Measurements from ENCODE around the gene TAF7. TPM values are rescaled to one million over a fixed set of nuclear protein-coding genes. Genes with fewer than 3 reads are reported as not detected.
"Not testable (repeated sequence)": the region's sequence is repeated elsewhere in the genome, so short reads cannot be mapped to it uniquely, and the experiment has no call there.

TAF7 gene
- polyA plus RNA-seq, 1 donor, result 76.5 TPM

DNA sequence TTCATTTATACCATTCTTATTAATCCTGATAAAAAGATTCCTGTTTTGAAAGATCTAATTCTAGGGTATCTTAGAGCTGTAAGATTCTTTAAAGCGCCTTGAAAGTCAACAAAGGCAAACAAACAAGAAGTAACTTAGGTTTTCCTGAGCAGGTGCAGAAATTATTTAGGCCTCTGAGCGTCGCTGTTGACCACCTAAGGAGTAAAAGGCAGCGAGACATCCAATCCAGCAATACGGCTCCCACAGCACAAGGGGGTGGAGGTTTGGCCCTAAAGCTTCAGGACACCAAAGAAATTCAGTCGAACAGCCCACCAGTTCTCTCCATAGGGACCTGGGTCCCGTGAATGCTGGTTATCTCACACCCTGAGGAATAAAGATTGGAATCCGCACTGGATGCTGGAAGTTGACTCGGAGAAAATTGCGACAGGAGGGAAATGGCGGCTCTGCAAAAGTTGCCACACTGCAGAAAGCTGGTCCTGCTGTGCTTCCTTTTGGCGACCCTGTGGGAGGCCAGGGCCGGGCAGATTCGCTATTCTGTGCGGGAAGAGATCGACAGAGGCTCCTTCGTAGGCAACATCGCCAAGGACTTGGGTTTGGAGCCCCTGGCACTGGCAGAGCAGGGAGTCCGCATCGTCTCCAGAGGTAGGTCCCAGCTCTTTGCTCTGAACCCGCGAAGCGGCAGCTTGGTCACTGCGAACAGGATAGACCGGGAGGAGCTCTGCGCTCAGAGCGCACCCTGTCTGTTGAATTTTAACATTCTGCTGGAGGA lies 18.1 kb upstream of the TAF7 start, which contains the start of gene PCDHGA2:
Gene PCDHGA2, plus strand, starts transcription at position 223 of the 769 bp plus-strand sequence.
- DNase-seq, result peak; percentile 19

DNA sequence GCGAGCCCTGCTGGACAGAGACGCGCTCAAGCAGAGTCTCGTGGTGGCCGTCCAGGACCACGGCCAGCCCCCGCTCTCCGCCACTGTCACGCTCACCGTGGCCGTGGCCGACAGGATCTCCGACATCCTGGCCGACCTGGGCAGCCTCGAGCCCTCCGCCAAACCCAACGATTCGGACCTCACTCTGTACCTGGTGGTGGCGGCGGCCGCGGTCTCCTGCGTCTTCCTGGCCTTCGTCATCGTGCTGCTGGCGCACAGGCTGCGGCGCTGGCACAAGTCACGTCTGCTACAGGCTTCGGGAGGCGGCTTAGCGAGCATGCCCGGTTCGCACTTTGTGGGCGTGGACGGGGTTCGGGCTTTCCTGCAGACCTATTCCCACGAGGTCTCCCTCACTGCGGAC lies 12.0 kb upstream of the TAF7 start:
- DNase-seq, result not testable (repeated sequence)

DNA sequence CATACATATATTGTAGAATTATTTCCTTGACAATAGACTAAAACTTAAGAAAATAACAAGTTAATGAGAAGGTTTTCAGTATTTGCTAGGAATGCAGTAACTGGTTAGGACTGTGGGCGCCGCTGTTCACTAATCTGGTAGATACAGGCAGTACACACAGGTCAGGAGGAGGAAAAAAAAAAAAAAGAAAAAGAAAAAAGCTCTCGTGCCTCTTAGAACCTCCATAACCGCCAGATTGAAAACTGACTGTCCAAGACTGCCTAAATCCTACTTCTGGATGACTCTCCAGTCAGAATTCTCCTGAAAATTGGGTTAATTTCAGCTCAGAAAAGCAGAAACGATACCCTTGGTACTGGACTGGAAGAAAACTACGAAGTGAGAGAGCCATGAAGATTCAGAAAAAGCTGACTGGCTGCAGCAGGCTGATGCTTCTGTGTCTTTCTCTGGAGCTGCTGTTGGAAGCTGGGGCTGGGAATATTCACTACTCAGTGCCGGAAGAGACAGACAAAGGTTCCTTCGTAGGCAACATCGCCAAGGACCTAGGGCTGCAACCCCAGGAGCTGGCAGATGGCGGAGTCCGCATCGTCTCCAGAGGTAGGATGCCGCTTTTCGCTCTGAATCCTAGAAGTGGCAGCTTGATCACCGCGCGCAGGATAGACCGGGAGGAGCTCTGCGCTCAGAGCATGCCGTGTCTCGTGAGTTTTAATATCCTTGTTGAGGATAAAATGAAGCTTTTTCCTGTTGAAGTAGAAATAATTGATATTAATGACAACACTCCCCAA lies 9.9 kb upstream of the TAF7 start, which contains the start of gene PCDHGA1:
Gene PCDHGA1, plus strand, starts transcription at position 216 of the 782 bp plus-strand sequence.
- DNase-seq, result no peak

DNA sequence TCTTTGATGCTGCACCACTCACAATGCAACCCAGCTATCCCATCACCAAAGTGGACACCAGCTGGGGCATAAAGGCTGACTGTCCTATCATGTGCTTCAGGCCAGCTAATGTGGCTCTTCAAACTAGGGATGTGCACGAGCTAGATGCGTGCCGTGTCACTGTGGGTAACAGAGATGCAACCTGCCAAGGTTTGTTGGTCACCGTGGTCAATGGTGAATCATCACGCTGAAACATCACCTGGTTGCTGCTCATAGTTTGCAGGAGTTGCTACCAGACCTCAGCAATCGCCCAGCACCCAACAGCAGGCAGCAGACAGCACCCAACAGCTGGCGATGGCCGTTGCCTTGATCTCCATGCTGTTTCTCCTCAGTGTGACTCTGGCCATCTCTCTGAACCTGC lies 7.6 kb upstream of the TAF7 start:
- no peak for DNase-seq

DNA sequence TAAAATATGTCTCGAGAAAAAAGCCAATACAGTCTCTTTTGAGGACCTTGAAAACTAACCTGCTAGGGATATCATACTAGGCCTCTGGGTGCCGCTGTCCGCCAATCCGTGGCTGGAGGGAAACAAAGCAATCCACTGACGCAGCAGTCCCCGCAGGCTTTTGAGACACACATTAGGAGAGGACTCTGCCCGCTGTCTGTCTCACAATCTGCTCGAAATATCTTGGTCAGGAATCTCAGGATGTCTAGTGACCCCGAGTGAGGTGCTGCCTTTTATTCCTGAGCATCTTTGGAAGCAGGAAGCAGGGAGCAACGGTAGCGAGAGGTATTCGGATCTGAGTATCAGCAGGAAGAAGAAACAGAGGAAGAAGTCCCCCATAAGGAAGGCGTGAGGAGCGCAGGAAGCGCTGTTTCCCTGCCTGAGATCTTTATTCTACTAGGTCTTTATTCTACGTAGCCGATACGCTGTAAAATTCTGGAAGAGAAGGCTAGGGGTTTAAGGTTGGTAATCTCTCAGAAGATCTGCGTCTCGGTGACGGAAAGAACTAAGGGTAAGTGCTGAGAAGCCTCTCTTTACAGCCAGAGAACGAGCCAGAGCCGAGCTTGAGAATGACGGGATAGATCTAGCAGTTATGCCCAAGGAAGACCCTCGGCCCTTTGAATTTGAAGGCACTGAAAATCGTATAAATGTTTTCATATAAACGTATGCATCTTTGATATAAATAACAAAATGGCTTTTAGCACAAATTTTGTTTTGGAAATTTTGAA lies 5.7 kb upstream of the TAF7 start:
- DNase-seq, result peak; percentile 17

DNA sequence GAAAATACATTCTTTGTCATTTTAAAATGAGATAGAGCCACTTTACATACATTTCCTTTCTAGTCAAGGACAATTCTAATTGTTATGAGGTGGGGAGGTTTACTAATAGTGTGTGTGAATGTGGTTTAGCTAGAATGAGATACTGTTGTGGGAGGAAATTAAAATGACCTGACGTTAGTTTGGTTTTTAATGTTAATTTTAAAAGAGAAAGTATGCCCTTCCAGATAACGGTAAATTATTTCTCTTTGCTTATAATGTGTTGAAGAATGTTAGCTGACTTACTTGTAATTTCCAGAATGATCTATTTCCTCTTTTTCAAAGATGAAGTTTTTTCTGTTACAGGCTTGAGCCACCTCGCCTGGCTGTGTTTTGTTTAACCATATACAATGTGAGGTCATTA lies 1.7 kb upstream of the TAF7 start:
- no peak for DNase-seq

DNA sequence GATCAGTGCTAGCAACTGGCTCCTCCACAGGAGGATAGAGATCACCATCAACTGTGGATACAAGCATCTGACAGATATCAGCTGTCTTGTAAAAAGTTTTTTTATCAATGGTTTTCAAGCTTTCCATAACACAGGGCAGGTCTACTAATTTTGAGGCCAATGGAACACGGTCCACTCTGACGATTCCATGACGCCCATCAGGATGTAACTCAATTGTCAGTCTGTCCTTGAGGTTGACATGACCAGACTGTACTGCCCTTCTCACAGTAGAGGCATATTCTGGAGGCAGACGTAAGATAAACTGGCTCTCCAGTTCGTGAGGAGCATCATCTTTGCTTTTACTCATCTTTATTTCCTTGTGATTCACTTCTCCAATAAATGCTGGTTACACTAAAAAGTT lies 885 bp downstream of the TAF7 start:
- no peak for DNase-seq

DNA sequence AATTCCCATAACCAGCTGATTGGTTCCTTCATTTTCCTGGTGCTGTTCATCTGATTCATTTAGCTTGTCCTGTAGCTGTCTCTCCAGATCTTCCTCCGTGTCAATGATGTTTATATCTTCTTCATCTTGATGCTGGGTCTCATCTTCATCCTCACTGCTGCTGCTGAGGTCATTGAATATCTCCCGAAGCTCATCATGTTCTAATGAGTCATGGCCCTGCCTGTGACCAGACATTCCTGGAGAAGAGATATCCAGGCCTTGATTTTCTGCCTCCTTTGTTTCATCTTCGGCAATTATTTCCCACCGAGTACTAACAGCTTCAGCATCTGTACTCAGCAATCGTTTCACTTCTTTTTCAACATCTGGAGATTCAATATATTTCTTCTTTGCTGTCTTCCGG lies 1.4 kb downstream of the TAF7 start:
- no peak for DNase-seq

DNA sequence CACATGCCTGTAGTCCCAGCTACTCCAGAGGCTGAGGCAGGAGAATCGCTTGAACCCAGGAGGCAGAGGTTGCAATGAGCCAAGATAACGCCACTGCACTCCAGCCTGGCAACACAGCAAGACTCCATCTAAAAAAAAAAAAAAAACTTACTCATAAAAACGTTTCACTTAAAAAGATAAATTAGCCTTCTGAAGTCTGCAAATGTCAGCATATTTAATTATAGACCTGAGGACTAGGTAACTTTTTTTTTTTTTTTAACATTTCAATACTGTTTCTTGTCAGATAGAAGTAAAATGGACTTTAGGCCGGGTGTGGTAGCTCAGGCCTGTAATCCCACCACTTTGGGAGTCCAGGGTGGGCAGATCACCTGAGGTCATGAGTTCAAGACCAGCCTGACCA lies 3.6 kb downstream of the TAF7 start:
- not testable (repeated sequence) for DNase-seq

DNA sequence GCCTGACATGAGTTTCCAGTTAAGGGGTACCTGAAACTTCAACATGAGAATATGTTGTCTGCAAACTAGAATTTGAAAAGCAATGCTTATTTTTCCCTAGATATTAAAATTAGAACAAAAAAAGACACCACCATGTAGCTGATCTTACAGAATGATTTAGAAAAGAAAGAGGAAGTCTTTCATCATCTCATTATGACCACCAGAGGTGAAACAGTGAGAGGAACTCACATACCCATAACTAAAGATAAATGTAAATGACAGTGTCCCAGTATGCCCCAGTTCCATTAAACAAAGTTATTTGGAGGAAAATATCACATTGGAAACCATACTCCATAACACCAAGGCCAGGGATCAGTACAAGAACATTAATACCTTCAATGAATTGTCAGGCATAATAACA lies 6.9 kb downstream of the TAF7 start:
- no peak for DNase-seq

DNA sequence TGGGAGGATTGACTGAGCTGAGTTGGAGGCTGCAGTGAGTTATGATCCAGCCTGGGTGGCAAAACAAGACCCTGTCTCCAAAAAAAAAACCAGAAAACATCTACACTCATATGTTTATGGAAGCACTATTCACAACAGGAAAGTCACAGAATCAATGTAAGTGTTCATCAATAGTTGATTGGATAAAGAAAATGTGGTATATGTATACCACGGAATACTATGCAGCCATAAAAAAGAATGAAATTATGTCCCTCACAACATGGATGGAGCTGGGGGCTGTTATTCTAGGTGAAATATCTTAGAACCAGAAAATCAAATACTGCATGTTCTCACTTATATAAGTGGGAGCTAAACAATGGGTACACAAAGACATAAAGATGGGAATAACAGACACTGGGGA lies 14.0 kb downstream of the TAF7 start:
- no peak for DNase-seq

DNA sequence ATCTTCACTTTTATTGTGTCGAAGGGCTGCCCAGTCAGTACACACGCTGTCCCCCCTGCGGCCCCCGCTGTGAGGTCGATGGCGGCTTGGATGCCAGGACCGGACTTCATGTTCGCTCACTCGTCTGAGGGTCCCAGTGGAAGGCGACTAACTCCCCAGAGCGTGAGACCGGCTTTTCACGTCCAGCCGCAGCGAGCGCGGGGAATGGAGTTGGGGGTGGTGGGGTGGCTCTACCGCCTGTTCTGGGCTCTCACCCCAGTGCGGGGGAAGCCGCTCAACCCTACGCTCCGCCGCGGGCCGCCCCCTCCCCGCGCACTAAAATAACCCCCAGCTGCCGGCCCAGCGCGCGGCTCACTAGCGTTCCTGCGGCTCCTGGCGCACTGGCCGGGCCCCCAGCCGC lies 16.8 kb downstream of the TAF7 start, which contains the start of gene SLC25A2:
Gene SLC25A2, minus strand, starts transcription at position 294 of the 400 bp plus-strand sequence. Its CDS starts 184 bp downstream, at position 110.
- no peak for DNase-seq

DNA sequence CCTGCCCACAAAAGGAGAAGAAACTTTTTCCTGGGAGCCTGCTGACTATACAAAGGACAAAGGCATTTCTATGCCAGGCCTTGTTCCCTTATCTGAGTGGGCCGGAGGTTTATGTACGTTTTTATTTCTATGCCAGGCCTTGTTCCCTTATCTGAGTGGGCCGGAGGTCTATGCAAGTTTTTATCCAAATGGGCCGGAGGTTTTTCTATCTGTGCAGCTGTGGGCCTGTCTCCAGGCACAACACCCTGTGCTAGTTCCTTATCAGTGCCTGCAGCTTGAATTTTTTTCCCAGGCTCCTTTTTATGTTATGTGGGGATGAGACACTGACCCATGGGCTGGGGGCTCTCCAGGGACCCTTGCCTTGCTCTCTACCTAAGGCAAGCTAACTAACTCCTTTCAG lies 22.2 kb downstream of the TAF7 start:
- no peak for DNase-seq

DNA sequence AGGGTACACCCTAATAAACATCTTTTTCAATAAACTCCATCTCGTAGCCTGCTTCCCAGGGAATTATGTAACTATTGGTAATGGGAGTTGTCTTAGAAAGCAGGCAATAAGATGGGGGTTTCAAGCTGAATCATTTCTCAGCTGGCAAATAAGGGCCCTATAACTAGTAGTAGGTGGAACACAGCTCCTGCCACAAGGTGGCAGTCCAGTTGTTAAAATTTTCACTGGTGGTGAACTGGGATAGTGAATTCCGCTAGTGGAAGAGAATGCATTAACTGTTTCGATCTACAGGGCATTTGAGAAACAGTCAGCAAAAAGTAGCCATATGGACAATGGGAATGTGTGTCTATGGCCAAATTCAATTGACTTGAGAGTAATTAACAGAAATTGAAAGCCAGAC lies 47.7 kb downstream of the TAF7 start:
- no peak for DNase-seq

DNA sequence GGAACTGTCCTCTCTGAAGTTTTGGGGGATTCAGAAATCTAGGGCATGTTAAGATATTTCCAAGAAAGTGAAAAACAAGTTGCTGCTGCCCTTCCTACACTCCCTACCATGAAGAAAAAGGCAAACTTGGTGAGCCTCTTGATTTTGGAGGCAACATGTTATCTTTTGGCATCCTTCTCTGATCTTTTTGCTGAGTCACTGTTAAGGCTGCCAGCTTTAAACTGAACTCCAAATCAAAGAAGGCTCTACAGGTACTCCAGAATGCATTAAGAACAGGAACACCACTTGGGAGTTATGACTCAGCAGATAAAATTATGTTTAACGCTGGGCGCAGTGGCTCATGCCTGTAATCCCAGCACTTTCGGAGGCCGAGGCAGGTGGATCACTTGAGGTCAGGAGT lies 51.4 kb downstream of the TAF7 start:
- no peak for DNase-seq

Other genes with a start within 250 kb of the TAF7 start
- gene PCDHB2, start 226.2 kb downstream of the TAF7 start, polyA plus RNA-seq (ENCODE audit: insufficient read length), result 4.4 TPM
- 2.6 TPM for gene PCDHB3, start 220.3 kb downstream of the TAF7 start, polyA plus RNA-seq (ENCODE audit: insufficient read length)
- 3.1 TPM for gene PCDHB4, start 199.0 kb downstream of the TAF7 start, polyA plus RNA-seq (ENCODE audit: insufficient read length)
- gene PCDHB5, start 185.6 kb downstream of the TAF7 start, polyA plus RNA-seq (ENCODE audit: insufficient read length), result 3.2 TPM
- gene PCDHB6, start 170.7 kb downstream of the TAF7 start, polyA plus RNA-seq (ENCODE audit: insufficient read length), result 2.4 TPM
- gene PCDHB7, start 148.1 kb downstream of the TAF7 start, polyA plus RNA-seq (ENCODE audit: insufficient read length), result 3.2 TPM
- 2.1 TPM for gene PCDHB8, start 143.0 kb downstream of the TAF7 start, polyA plus RNA-seq (ENCODE audit: insufficient read length)
- 3.9 TPM for gene PCDHB16, start 138.4 kb downstream of the TAF7 start, polyA plus RNA-seq (ENCODE audit: insufficient read length)
- 3.2 TPM for gene PCDHB9, start 133.6 kb downstream of the TAF7 start, polyA plus RNA-seq (ENCODE audit: insufficient read length)
- gene PCDHB10, start 128.4 kb downstream of the TAF7 start, polyA plus RNA-seq (ENCODE audit: insufficient read length), result 5.3 TPM
- gene PCDHB11, start 121.2 kb downstream of the TAF7 start, polyA plus RNA-seq (ENCODE audit: insufficient read length), result 4.4 TPM
- gene PCDHB12, start 112.1 kb downstream of the TAF7 start, polyA plus RNA-seq (ENCODE audit: insufficient read length), result 4.7 TPM
- 2.8 TPM for gene PCDHB13, start 106.9 kb downstream of the TAF7 start, polyA plus RNA-seq (ENCODE audit: insufficient read length)
- gene PCDHB14, start 97.4 kb downstream of the TAF7 start, polyA plus RNA-seq (ENCODE audit: insufficient read length), result 7.5 TPM
- 9.4 TPM for gene PCDHB15, start 75.4 kb downstream of the TAF7 start, polyA plus RNA-seq (ENCODE audit: insufficient read length)
- gene SLC25A2, start 16.7 kb downstream of the TAF7 start, polyA plus RNA-seq (ENCODE audit: insufficient read length), result not detected
- gene PCDHGA1, start 9.7 kb upstream of the TAF7 start, polyA plus RNA-seq (ENCODE audit: insufficient read length), result 0.77 TPM
- 2.1 TPM for gene PCDHGA2, start 18.0 kb upstream of the TAF7 start, polyA plus RNA-seq (ENCODE audit: insufficient read length)
- gene PCDHGA3, start 23.0 kb upstream of the TAF7 start, polyA plus RNA-seq (ENCODE audit: insufficient read length), result 1.0 TPM
- gene PCDHGB1, start 29.3 kb upstream of the TAF7 start, polyA plus RNA-seq (ENCODE audit: insufficient read length), result 0.45 TPM
- gene PCDHGA4, start 34.2 kb upstream of the TAF7 start, polyA plus RNA-seq (ENCODE audit: insufficient read length), result 1.6 TPM
- gene PCDHGB2, start 39.2 kb upstream of the TAF7 start, polyA plus RNA-seq (ENCODE audit: insufficient read length), result 2.8 TPM
- 2.6 TPM for gene PCDHGA5, start 43.4 kb upstream of the TAF7 start, polyA plus RNA-seq (ENCODE audit: insufficient read length)
- 1.8 TPM for gene PCDHGB3, start 49.5 kb upstream of the TAF7 start, polyA plus RNA-seq (ENCODE audit: insufficient read length)
- 4.4 TPM for gene PCDHGA6, start 53.1 kb upstream of the TAF7 start, polyA plus RNA-seq (ENCODE audit: insufficient read length)
- gene PCDHGA7, start 62.0 kb upstream of the TAF7 start, polyA plus RNA-seq (ENCODE audit: insufficient read length), result 1.6 TPM
- 2.6 TPM for gene PCDHGB4, start 66.9 kb upstream of the TAF7 start, polyA plus RNA-seq (ENCODE audit: insufficient read length)
- gene PCDHGA8, start 71.8 kb upstream of the TAF7 start, polyA plus RNA-seq (ENCODE audit: insufficient read length), result 0.80 TPM
- gene PCDHGB5, start 77.2 kb upstream of the TAF7 start, polyA plus RNA-seq (ENCODE audit: insufficient read length), result 4.1 TPM
- gene PCDHGA9, start 82.0 kb upstream of the TAF7 start, polyA plus RNA-seq (ENCODE audit: insufficient read length), result 4.4 TPM
- 4.0 TPM for gene PCDHGB6, start 87.2 kb upstream of the TAF7 start, polyA plus RNA-seq (ENCODE audit: insufficient read length)
- 1.6 TPM for gene PCDHGA10, start 92.2 kb upstream of the TAF7 start, polyA plus RNA-seq (ENCODE audit: insufficient read length)
- gene PCDHGB7, start 96.9 kb upstream of the TAF7 start, polyA plus RNA-seq (ENCODE audit: insufficient read length), result 9.9 TPM
- gene PCDHGA11, start 100.3 kb upstream of the TAF7 start, polyA plus RNA-seq (ENCODE audit: insufficient read length), result 3.0 TPM
- gene PCDHGA12, start 109.7 kb upstream of the TAF7 start, polyA plus RNA-seq (ENCODE audit: insufficient read length), result 2.4 TPM
- gene PCDHGC3, start 155.2 kb upstream of the TAF7 start, polyA plus RNA-seq (ENCODE audit: insufficient read length), result 119 TPM
- 1.7 TPM for gene PCDHGC4, start 164.2 kb upstream of the TAF7 start, polyA plus RNA-seq (ENCODE audit: insufficient read length)
- 1.1 TPM for gene PCDHGC5, start 168.3 kb upstream of the TAF7 start, polyA plus RNA-seq (ENCODE audit: insufficient read length)